Islet of Langerhans (tissue), 1 donor: ENCODE measurements around the gene PLPPR2.
"Not testable (repeated sequence)": the region's sequence is repeated elsewhere in the genome, so short reads cannot be mapped to it uniquely, and the experiment has no call there.

Experiments
- FAIRE-seq: peaks from one replicate; lab custom pipeline; 2011; peaks lifted over from hg19 to GRCh38; lab: Jason Lieb, UNC

The PLPPR2 gene

GRCh38 chr19:11355160-11356073 lies at the start of gene PLPPR2:
Gene PLPPR2, plus strand, starts transcription at chr19:11355432. Its CDS starts 2,242 bp downstream, at chr19:11357674.
- no peak for FAIRE-seq

GRCh38 chr19:11306337-11306736 lies 48.9 kb upstream of the PLPPR2 start:
- no peak for FAIRE-seq

GRCh38 chr19:11320278-11320995 lies 34.8 kb upstream of the PLPPR2 start:
- FAIRE-seq, result not testable (repeated sequence)

- no peak for FAIRE-seq
Measured at GRCh38 chr19:11321191-11322126, 33.8 kb upstream of the PLPPR2 start.

GRCh38 chr19:11322269-11323024 lies 32.8 kb upstream of the PLPPR2 start:
- FAIRE-seq, result no peak

GRCh38 chr19:11323601-11324078 lies 31.6 kb upstream of the PLPPR2 start:
- no peak for FAIRE-seq

GRCh38 chr19:11324079-11324661 lies 31.1 kb upstream of the PLPPR2 start:
- FAIRE-seq, result no peak

- FAIRE-seq, result no peak
Measured at GRCh38 chr19:11324748-11325389, 30.4 kb upstream of the PLPPR2 start.

- FAIRE-seq, result no peak
Measured at GRCh38 chr19:11325544-11325943, 29.7 kb upstream of the PLPPR2 start.

- no peak for FAIRE-seq
Measured at GRCh38 chr19:11330127-11330526, 25.1 kb upstream of the PLPPR2 start.

GRCh38 chr19:11331502-11331901 lies 23.7 kb upstream of the PLPPR2 start:
- FAIRE-seq, result no peak

GRCh38 chr19:11332822-11333221 lies 22.4 kb upstream of the PLPPR2 start:
- no peak for FAIRE-seq

GRCh38 chr19:11333838-11334237 lies 21.4 kb upstream of the PLPPR2 start:
- FAIRE-seq, result not testable (repeated sequence)

- FAIRE-seq, result no peak
Measured at GRCh38 chr19:11335449-11336146, 19.6 kb upstream of the PLPPR2 start.

- FAIRE-seq, result no peak
Measured at GRCh38 chr19:11337080-11337479, 18.2 kb upstream of the PLPPR2 start.

- FAIRE-seq, result no peak
Measured at GRCh38 chr19:11338121-11338520, 17.1 kb upstream of the PLPPR2 start.

GRCh38 chr19:11338569-11339253 lies 16.5 kb upstream of the PLPPR2 start:
- no peak for FAIRE-seq

GRCh38 chr19:11339254-11340098 lies 15.8 kb upstream of the PLPPR2 start, which contains the start of gene RAB3D:
Gene RAB3D, minus strand, starts transcription at chr19:11339657. Its CDS starts 2,258 bp downstream, at chr19:11337399.
- peak; percentile 21 for FAIRE-seq
